WTC11 (cell line): ENCODE data around the gene TMEM63C.

Experiments used
- CREB1 ChIP-seq: sonication (generic); formaldehyde crosslinking; IDR thresholded peaks from 2 replicates; pipeline ENCODE4 v1.8.0; 2023; ENCODE audit warnings: mild to moderate bottlenecking, missing genetic modification reagents
- CREM ChIP-seq: sonication (generic); formaldehyde crosslinking; IDR thresholded peaks from 2 replicates; pipeline ENCODE4 v1.8.1; 2022; ENCODE audit warnings: mild to moderate bottlenecking, missing genetic modification reagents, moderate library complexity
- CTCF ChIP-seq: fragments of 200-600 bp; IDR thresholded peaks from 2 replicates; pipeline ENCODE4 v1.8.0; 2022; ENCODE audit warnings: antibody characterized with exemption
- FOXP1 ChIP-seq: sonication (generic); formaldehyde crosslinking; IDR thresholded peaks from 2 replicates; pipeline ENCODE4 v1.8.0; 2022; ENCODE audit warnings: missing genetic modification reagents, mild to moderate bottlenecking, moderate library complexity, borderline replicate concordance
- FOXP4 ChIP-seq: sonication (generic); formaldehyde crosslinking; IDR thresholded peaks from 2 replicates; pipeline ENCODE4 v1.8.0; 2022; ENCODE audit warnings: mild to moderate bottlenecking, missing genetic modification reagents
- HMGA2 ChIP-seq: fragments of 250-450 bp; sonication (Bioruptor Pico); IDR thresholded peaks from 2 replicates; pipeline ENCODE4 v1.4.0; 2021; ENCODE audit warnings: mild to moderate bottlenecking, moderate library complexity
- JUN ChIP-seq: sonication (generic); formaldehyde crosslinking; IDR thresholded peaks from 2 replicates; pipeline ENCODE4 v1.8.0; 2023; ENCODE audit warnings: mild to moderate bottlenecking, missing genetic modification reagents
- MAX ChIP-seq: sonication (generic); formaldehyde crosslinking; IDR thresholded peaks from 2 replicates; pipeline ENCODE4 v1.8.0; 2022; ENCODE audit warnings: mild to moderate bottlenecking, missing genetic modification reagents
- MXD4 ChIP-seq: fragments of 250-450 bp; sonication (Bioruptor Pico); IDR thresholded peaks from 2 replicates; pipeline ENCODE4 v1.8.0; 2021; ENCODE audit warnings: mild to moderate bottlenecking, moderate library complexity, borderline replicate concordance
- NR3C1 ChIP-seq: sonication (generic); formaldehyde crosslinking; conservative IDR thresholded peaks from 2 replicates; pipeline ENCODE4 v1.8.1; 2023; ENCODE audit warnings: low read depth, mild to moderate bottlenecking, missing genetic modification reagents
- ZBTB43 ChIP-seq: sonication (generic); formaldehyde crosslinking; IDR thresholded peaks from 2 replicates; pipeline ENCODE4 v1.8.1; 2023; ENCODE audit warnings: mild to moderate bottlenecking, missing genetic modification reagents
- ZNF512 ChIP-seq: sonication (generic); formaldehyde crosslinking; IDR thresholded peaks from 2 replicates; pipeline ENCODE4 v1.8.1; 2022; ENCODE audit warnings: missing genetic modification reagents, borderline replicate concordance

- TF ChIP-seq CTCF (no peak), HMGA2 (CRISPR knock-in tag) (no peak), ZNF512 (CRISPR knock-in tag) (no peak), CREB1 (no peak), NR3C1 (CRISPR knock-in tag) (no peak), JUN (CRISPR knock-in tag) (no peak), MXD4 (CRISPR knock-in tag) (no peak), CREM (CRISPR knock-in tag) (no peak), FOXP1 (CRISPR knock-in tag) (no peak), MAX (no peak), FOXP4 (no peak), ZBTB43 (CRISPR knock-in tag) (no peak)
Observed at GRCh38 chr14:77158882-77159255, 22.7 kb upstream of the TMEM63C start.
